GM19455 (cell line): ENCODE data around the gene TMPRSS4.

ENCODE experiments used
- ATAC-seq: cut with Tn5 transposase; IDR thresholded peaks from one replicate; pipeline ENCODE4 v1.9.1; 2021; ENCODE audit not compliant: unreplicated experiment

TMPRSS4 gene

DNA sequence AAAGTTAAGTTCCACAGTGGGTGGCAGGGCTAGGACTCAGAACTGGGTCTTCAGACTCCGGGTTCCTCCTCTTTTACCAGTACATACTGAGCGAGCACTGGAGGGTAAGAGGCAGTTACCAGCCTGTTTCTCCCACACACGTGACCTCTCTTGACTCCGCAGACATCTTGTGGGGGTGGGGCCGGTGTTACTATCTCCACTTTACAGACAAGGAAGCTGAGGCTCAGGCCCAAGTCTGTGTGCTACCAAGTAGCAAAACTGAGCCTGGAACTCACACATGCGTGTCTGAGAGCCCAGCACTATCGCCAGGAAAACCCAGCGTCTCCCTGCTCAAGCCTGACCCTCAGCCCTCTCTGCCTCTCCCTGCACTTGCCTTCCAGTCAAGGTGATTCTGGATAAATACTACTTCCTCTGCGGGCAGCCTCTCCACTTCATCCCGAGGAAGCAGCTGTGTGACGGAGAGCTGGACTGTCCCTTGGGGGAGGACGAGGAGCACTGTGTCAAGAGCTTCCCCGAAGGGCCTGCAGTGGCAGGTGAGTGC lies 25.9 kb downstream of the TMPRSS4 start:
- ATAC-seq, result no peak

DNA sequence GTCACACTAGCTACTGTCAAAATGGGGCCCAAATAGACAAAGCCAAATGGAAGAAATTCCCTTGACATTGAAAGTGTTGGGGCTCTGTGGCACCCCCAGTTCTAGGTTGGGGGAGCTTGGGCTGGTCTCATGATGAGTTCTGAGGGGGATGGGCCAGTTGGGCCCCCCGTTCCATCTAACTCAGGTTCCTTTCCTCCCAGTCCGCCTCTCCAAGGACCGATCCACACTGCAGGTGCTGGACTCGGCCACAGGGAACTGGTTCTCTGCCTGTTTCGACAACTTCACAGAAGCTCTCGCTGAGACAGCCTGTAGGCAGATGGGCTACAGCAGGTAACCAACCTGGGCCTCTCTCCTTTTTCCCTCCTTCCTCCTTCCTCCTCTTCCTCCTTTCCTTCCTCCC lies 27.6 kb downstream of the TMPRSS4 start:
- ATAC-seq, result no peak

DNA sequence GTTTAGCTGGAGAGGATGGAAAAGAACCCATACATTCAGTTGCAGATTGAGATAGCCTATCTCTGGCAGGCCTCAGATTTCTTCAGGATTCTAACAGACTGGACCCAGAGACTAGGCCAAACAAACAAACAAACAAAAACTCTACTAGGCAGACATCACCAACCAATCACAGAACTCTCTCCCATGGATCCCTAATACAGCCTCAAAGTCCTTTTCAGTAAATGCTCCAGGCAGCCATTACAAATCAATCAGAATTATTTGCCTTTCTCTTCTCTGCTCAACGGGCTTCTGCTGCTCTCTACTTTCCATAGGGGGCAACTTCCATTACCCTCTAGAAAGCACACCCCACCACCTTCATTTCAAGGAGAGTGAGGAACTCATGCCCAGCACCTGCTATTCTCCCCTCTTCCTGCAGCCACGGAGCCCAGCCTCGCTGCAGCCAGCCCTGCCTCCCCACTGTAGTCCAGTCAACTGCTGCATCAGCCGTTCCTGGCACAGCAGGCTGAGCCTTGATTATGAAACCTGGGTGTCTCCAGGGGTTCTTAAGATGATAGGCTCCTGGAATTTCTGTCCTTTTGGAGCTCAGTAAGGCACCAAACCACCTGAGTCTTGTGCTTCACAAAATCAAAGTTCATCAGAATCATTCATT lies 28.9 kb downstream of the TMPRSS4 start:
- no peak for ATAC-seq

DNA sequence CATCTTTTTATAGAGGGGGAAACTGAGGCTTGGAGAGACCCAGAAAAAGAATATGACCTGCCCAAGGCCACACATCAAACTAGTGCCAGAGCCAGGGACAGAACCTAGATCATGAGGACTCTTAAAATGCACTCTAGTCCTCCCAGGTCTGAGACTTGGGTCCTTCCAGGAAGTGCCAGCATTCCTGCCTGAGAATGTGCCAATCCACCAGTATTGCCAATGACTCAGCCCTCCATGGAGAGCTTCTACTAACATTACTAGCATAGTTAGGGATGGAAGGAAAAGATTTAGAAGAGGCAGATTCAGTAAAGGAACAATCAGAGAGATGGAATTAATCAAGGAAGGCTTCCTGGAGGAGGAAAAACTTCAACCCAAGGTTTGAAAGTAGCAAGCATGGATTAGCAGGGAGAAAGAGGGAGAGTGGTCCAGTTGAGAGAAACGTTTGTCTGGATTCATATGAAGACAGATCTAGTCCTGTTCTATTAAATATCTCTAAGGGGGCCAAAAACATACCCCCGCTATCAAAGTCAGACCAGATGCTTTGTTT lies 30.0 kb downstream of the TMPRSS4 start:
- ATAC-seq, result no peak

DNA sequence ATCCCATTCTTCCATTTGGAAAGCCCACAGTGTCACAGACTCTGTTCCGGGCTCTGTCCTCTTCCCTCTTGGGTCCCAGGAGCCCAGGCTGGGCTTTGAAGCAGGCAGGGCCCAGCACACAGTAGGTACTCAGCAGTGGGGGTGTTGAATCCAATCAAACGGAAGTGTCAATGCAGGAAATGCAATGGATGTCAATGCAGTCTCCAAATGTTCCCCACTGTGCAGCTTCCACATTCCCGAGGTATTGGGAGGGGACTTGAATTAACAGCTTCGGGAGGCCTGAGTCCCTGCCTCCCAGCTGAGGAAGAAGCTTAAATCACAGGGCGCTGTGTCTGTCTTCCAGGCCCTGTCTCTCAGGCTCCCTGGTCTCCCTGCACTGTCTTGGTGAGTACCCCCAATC lies 31.6 kb downstream of the TMPRSS4 start:
- no peak for ATAC-seq

DNA sequence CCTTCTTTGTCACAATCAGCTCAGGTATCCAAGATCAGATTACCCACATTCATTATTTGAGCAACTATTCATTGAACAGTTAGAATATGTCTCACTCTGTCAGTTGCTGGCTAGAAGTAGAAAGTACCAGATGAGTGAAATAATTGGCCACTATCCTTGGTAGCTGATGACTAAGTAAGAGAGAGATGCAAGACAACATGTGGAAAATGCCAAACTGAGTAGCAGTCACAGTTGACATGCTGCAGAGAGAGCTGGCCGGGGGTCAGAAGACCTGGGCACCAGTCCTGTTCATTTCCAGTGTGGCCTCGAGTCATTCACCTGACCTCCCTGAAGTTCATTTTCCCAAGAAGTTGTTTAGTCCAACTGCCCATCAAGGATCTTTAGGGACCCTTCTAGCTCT lies 32.4 kb downstream of the TMPRSS4 start:
- no peak for ATAC-seq

DNA sequence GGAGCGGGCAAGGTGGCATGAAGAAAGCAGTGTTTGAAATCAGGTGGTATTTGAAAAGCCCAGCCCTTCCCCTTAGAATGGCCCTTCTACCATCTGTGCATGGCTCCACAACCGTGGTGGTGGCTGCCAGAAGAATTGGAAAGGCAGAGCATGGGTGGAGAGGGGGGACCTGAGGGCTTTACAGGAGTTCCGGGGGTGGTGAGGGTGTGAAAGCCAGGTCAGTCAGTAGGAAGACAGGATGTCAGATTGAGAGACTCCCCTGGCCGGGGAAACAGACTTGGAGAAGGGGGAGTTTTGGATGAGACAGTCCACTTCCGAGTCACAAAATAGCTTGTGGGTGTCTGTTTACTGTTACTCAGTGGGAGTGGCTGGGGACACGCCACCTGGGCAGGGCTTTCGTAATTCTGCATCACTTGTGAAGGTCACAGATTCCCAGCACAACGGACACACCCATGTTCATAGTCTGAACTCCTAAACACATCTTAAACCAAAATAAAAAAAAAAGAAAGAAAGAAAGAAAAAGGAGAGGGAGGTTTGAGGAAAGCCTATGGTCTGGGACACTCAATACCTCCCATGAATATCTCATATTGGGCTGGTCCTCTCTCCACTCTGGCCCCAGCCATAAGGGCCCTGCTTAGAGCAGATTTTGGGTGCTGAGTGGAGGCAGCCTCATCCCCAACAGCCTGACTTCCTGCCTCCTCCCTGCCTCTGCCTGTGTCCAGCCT lies 34.3 kb downstream of the TMPRSS4 start:
- ATAC-seq, result no peak

DNA sequence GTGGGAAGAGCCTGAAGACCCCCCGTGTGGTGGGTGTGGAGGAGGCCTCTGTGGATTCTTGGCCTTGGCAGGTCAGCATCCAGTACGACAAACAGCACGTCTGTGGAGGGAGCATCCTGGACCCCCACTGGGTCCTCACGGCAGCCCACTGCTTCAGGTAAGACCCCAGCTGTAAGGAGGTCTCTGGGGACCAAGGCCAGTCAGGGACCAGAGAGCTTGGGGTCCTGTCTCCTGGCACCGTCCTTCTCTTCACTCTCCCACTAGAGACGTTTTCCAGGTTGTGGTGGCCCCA lies 34.8 kb downstream of the TMPRSS4 start:
- no peak for ATAC-seq

DNA sequence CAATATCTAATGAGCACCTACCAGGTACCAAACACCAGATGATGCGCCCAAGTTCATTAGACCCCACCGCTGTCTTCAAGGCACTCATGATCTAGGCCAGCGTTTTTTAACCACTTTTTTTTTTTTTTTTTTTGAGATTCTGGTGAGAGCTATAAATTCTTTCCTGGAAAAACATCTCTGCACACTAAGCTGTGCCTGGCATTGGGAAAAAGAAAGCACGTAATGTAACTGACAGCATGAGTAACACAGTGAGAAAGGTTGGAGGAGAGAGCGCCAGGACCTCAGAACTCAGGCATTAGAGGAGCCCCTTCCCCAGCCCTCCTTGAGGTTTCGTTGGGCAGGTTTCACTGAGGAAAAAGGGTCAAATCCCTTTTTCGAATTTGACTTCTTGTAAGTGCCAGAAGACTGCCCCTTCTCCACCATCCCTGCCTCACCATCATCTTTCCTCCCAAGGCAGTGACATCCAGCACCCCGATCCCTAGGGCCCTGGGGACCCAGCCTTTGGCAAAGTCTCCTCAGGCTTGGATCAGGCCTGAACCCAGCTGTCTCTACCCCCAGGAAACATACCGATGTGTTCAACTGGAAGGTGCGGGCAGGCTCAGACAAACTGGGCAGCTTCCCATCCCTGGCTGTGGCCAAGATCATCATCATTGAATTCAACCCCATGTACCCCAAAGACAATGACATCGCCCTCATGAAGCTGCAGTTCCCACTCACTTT lies 36.0 kb downstream of the TMPRSS4 start:
- no peak for ATAC-seq

DNA sequence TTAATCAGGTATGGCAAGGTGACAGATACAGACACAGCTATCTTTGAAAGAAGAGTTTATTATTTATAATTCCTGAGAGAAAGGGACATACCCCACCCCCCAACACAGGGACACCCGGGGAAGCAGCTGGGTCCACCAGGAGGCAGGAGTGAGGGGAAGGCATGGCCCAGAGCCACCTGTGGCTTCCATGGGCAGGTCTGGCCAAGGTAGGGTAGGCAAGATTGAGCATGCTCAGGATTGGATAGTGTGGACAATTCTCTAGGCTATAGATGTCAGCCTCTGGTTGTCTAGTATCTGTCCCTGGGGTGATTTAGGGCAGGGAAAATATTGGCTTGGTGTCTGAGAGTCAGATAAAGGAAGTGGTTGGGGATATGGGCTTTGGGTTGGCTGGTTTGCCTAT lies 37.4 kb downstream of the TMPRSS4 start:
- ATAC-seq, result no peak

DNA sequence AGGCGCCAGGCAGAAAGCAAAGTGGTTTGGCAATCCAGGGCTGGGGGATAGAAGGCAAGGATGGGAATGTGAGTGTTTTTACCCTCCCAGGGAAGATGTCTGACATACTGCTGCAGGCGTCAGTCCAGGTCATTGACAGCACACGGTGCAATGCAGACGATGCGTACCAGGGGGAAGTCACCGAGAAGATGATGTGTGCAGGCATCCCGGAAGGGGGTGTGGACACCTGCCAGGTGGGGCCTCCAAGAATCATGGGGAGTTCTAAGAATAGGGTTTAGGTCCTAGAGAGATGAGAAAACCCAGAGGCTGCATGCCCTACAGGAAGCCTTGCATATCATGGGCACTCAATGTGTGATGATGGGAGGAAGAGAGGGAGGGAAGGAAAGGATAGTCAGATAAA lies 38.2 kb downstream of the TMPRSS4 start:
- no peak for ATAC-seq

DNA sequence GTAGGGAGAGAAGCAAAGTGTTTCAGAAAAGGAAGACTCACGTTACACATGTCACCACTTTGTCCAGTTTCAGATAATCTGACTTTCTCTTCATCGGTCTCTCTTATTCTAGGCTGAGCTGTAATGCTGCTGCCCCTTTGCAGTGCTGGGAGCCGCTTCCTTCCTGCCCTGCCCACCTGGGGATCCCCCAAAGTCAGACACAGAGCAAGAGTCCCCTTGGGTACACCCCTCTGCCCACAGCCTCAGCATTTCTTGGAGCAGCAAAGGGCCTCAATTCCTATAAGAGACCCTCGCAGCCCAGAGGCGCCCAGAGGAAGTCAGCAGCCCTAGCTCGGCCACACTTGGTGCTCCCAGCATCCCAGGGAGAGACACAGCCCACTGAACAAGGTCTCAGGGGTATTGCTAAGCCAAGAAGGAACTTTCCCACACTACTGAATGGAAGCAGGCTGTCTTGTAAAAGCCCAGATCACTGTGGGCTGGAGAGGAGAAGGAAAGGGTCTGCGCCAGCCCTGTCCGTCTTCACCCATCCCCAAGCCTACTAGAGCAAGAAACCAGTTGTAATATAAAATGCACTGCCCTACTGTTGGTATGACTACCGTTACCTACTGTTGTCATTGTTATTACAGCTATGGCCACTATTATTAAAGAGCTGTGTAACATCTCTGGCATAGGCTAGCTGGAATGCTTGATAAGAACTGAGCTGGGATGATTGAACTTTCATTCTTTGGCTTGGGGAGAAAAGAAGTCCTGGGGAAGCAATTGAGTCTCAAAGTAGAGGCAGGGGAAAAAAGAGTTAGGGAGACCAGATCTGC lies 41.1 kb downstream of the TMPRSS4 start:
- ATAC-seq, result no peak

DNA sequence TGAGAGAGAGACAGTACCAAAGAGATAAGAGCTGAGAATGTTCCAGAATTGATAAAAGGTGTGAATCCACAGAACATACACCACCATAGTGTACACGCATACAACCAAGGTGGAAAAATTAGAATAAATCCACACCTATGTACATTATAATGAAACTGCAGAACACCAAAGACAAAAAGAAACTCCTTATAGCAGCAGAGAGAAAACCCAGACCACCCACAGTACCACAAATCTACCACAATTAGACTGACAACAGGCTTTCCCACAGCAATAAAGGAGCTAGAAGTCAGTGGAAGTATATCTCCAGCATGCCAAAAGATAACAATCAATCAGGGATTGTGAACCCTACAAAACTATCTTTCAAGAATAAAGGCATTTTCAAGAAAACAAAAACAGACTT lies 43.9 kb downstream of the TMPRSS4 start:
- ATAC-seq, result no peak

DNA sequence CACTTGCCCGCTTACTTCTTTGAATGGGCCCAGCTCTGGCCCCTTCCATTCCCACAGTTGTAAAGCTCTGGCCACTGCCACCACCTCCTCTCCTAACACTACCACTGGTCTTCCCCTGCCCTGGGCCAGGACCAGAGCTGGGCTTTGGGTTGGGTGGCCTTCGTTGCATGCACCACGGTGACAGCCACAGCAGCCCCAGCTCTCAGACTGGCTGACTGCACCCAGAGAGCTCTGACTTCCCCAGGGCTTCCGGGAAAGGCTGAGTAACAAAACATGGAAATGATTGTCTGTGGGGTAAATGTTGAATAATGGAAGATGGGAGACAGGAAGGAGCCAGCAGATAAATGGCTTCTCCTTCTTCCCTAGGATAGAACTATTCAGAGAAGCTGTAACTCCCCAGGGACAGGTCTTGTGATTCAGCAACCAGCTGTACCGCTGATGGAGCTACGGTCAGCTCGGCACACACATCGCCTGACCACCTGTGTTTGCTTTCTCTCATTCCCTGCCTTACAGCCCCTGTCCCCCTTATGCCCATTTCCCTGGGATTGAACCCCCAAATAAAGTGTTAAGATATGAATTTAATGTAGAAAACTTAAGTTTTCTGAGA lies 48.2 kb downstream of the TMPRSS4 start:
- no peak for ATAC-seq

DNA sequence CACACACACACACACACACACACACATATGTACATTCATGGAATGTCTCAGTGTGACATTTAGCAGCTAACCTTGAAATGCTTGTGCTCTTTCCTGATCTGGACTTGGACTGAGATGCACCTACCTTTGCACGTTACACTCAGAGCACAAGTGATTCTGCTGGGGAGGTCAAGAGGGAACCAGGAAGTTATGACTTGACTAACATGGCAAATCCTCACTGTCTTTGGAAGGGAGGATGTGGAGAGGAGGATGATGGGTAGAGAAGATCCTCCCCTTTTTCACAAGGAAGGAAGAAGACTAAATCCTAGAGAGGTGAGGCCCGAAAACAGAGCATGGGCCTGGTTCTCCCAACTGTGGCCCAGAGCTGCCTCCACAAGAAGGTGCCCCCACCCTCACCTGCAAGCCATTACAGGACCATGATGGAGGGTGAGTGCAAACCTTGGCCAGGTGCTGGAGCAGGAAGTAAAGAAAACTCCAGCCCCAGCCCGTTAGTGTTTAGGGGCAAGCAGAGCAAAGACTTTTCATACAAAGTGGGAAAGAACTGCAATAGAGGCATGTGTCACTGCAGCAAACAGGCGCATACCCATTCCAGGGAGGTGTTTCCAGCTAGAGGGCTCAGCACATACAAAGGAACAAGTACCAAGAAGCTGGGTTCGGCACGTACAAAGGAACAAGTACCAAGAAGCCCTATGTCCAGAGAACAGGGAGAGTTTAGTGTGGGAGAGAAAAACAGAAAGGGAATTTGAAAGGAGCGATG lies 49.4 kb downstream of the TMPRSS4 start:
- no peak for ATAC-seq

DNA sequence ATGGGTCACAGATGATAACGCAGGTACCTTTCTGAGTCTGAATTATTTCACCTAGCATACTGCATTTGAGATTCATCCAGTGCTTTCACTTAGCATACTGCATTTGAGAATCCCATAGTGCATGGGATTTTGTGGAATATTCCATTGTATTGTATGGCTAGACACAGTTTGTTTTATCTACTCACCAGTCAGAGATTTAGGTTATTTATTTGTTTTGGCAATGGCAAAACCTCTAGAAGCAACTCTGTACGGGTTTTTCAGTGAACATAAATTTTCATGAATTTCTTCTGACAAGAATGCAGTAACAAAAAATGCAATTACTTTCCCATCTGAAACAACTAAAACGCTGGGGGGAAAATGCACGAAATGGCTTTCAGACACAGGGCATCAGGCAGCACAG lies 51.4 kb downstream of the TMPRSS4 start:
- ATAC-seq, result no peak

DNA sequence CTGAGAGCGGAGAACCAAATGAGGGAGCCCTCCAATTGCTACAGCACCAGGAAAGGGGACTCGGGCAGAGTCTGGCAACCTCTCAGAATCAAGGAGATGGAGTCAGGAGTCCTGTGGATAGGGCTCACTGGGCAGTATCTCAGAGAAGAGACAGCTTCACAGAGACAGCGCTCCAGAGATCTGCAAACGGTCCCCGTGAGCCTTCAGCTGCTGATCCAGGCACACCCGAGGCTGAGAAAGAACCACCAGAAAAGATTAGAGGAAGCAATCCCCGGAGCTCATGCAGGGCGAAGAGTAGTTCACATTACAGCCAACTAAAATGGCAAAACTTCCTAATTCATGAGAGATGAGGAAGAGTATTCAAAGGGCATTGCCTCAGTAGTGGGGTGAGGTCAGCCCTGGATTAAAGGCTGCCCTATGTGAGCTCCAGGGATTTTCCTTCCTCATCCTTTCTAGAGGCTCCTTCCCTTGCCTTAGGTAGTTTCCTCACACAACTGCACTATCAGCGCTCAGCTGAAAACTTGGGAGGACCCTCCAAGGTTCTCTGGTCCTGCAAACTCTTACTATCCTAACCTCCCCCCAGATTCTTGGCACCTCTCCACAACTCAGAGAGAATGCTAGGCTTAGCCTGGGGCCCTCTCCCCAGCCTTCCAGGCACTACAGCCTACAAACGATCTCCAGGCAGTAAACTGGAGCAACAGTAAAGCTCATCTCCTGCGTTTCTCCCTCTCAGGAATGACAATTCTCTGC lies 52.0 kb downstream of the TMPRSS4 start:
- no peak for ATAC-seq

DNA sequence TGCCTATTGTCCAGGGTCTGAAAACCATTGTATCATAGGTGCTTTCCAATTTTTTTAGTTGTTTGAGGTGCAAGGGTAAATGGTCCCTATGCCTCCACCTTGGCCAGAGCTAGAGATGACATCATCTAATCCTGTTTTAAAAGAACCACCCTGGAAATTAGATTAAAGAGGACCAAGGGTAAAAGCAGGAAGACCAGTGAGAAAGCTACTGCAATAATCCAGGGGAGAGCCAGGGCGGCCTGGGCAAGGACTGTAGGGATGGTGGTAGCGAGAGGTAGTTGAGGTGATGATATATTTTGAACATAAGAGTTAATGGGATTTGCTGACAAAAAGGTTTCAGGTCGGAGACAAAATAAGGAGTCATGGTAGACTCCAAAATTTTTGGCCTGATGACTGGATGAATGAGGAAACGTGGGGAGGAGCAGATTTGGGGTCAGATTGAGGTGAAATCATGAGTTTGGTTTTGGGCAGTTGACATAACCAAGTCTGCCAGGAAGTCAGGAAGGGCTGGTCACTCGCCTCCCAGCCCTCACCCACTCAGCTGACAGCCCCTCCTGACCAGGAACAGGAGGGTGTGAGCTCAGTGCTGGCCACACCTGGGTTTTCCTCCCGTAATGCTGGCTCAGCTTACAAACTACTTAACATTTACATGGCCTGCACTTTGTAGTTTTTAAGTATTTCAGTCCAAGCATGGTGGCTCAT lies 52.7 kb downstream of the TMPRSS4 start:
- ATAC-seq, result no peak
